Activated CD4-positive, alpha-beta T cell treated with anti-CD3 and anti-CD28 coated beads for 36 hours (primary cell): Measurements from ENCODE around the gene ABI3BP. TPM values are rescaled to one million over a fixed set of nuclear protein-coding genes. Genes with fewer than 3 reads are reported as not detected.

Source experiments
- ATAC-seq: fragments of 200-7000 bp; cut with Tn5 transposase; one replicate; pipeline ENCODE4 v1.10.0; 2021; ENCODE audit warnings: mild to moderate bottlenecking, moderate library complexity
- CTCF ChIA-PET: fragments of 350-600 bp; sonication (Branson Sonifier 250); formaldehyde crosslinking; loops from one replicate; lab custom pipeline; 2021; ENCODE audit warnings: antibody characterized with exemption; lab: Charles Lee
- POLR2A ChIA-PET: fragments of 350-600 bp; sonication (Branson Sonifier 250); formaldehyde crosslinking; loops from one replicate; lab custom pipeline; 2021; ENCODE audit warnings: antibody characterized with exemption, inconsistent platforms; lab: Charles Lee
- DNase-seq: peaks from one replicate; pipeline ENCODE4 v3.0.0-alpha.2; 2020
- H3K27ac Mint-ChIP-seq: one replicate; pipeline ENCODE4 v1.8.0; 2021; ENCODE audit warnings: mixed read lengths
- H3K27me3 Mint-ChIP-seq: one replicate; pipeline ENCODE4 v1.8.0; 2021; ENCODE audit warnings: mixed read lengths
- H3K36me3 Mint-ChIP-seq: one replicate; pipeline ENCODE4 v1.8.0; 2021; ENCODE audit warnings: low read depth, mixed read lengths
- H3K4me1 Mint-ChIP-seq: one replicate; pipeline ENCODE4 v1.8.0; 2021; ENCODE audit warnings: mixed read lengths
- H3K4me3 Mint-ChIP-seq: one replicate; pipeline ENCODE4 v1.8.0; 2021; ENCODE audit warnings: mild to moderate bottlenecking, moderate library complexity, mixed read lengths
- H3K9me3 Mint-ChIP-seq: one replicate; pipeline ENCODE4 v1.8.0; 2021; ENCODE audit warnings: low read depth, mixed read lengths
- intact Hi-C, 2 experiments: fragments of 100-400 bp; cut with DNase I in 1 of 2; cut with micrococcal nuclease in 1 of 2; formaldehyde crosslinking; loops; one replicate each; pipeline versions ENCODE4 v1.14.2 to v1.15.1; 2022 to 2024; cut with DNase I, micrococcal nuclease
- total RNA-seq, 2 experiments: library from RNA; stranded (reverse); gene quantifications; one replicate each; pipeline ENCODE4 v1.2.3, GENCODE V29; 2021

The ABI3BP gene
- total RNA-seq, 2 experiments from 2014 or later = not detected

DNA sequence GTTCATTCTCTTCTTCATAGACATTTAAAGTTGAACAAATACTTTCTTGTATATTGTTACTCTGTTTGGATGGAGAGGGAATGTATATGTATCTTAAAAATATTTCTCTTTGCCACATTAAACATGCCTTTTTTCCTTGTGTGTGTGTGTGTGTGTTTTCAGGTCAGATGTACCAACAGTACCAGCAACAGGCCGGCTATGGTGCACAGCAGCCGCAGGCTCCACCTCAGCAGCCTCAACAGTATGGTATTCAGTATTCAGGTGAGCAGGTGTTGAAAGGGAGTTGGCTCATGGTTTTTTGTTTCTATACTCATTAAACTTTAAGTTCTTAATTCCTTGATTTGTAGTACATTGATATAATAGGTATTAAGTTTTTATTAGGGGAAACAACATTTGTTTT lies 248.6 kb downstream of the ABI3BP start:
- CTCF ChIA-PET = interaction anchor here (1.4 kb wide), 1 partner anchor 282 kb away, joined by 7 read pairs; no protein-coding TSS in a partner anchor
- Mint-ChIP-seq H3K36me3 (peaks cover 44% of the 10 kb centered on the region), H3K4me1 (peaks cover 4% of the 10 kb centered on the region)

DNA sequence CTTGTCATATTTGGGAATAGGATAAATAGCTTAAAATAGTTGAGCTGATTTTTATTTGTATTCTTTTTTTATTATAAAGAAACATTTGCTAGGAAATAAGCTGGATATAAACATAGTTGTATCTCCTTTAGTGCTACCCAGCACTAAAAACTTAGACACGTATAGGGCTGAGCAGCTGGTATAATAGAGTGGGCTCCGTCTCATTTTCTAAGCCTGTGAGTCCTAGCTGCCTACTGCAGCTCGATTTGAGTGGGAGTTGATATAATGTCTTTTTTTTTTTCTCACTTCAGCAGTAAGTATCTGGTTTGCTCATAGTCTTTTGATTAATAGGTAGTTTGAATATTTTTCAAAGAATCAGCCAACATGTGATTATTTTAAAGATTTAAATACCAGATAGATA lies 249.7 kb downstream of the ABI3BP start:
- no peak for DNase-seq
- intact Hi-C loops = no loop called here
- H3K9me3 Mint-ChIP-seq = no peaks in the 10 kb centered on the region
- H3K36me3 Mint-ChIP-seq = peaks cover 43% of the 10 kb centered on the region
- ChIA-PET POLR2A (interaction anchor here (0.6 kb wide), 1 partner anchor 475 kb away, joined by 3 read pairs; no protein-coding TSS in a partner anchor), CTCF (interaction anchor here (0.6 to 1.3 kb wide), 3 partner anchors 28 to 408 kb away, joined by 3 to 4 read pairs (median 4); no protein-coding TSS in a partner anchor)
- peaks cover 4% of the 10 kb centered on the region for H3K4me1 Mint-ChIP-seq
- no peaks in the 10 kb centered on the region for H3K27me3 Mint-ChIP-seq
- H3K4me3 Mint-ChIP-seq = no peak overlapping the region
- no peak overlapping the region for H3K27ac Mint-ChIP-seq
- ATAC-seq = no peak

More for the DNA sequence above, 248.6 kb downstream of the ABI3BP start:
- POLR2A ChIA-PET = no interaction called here
- intact Hi-C loops = no loop called here
- Mint-ChIP-seq H3K27ac (no peak overlapping the region), H3K4me3 (no peak overlapping the region), H3K9me3 (no peaks in the 10 kb centered on the region), H3K27me3 (no peaks in the 10 kb centered on the region)
- no peak for DNase-seq
- ATAC-seq = no peak

DNA sequence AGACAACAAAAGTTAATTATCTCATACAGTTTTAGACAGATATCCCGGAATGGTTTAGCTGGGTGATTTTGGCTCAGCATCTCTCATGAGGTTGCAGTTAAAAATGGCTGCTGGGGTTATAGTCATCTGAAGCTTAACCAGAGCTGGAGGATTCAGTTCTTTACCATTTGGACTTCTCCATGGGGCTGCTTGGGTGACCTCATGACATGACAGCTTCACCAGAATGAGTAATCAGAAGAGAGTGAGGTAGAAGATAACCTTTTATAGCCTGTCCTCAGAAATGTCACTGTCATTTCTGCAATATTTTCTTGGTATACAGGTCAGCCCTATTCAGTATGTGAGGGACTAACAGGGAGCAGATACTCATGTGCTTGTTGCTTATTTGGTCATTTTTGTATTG lies 253.0 kb downstream of the ABI3BP start:
- H3K4me3 Mint-ChIP-seq = no peak overlapping the region
- intact Hi-C loops = no loop called here
- no peak overlapping the region for H3K27ac Mint-ChIP-seq
- peaks cover 40% of the 10 kb centered on the region for H3K36me3 Mint-ChIP-seq
- ChIA-PET CTCF (interaction anchor here (1.0 to 1.1 kb wide), 2 partner anchors 12 to 26 kb away, joined by 3 read pairs; no protein-coding TSS in a partner anchor), POLR2A (interaction anchor here (1.4 kb wide), 1 partner anchor 31 kb away, joined by 4 read pairs; the partner anchor contains the start of gene TFG)
- no peaks in the 10 kb centered on the region for H3K9me3 Mint-ChIP-seq
- peak; percentile 39 for DNase-seq
- H3K4me1 Mint-ChIP-seq = peaks cover 4% of the 10 kb centered on the region
- H3K27me3 Mint-ChIP-seq = no peaks in the 10 kb centered on the region
- peak; percentile 97 for ATAC-seq

DNA sequence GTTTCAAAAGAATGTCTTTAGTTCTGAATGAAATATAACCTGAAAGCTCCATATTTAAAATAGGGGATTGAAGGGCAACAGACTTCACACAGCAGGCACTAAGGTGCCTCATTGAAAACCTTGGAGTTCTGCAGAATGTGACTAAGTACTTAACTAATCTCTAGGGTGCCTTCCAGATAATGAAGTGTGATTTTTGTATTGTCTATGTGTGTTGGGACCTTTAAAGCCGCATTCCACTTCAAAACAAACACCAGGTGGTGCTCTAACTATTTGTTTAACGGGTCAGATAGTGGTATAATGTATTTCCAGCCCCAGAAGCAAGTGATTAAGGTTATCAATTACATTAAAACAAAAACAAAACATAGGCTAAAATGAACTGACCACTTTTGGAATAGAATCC lies 255.9 kb downstream of the ABI3BP start:
- POLR2A ChIA-PET = no interaction called here
- H3K36me3 Mint-ChIP-seq = peaks cover 43% of the 10 kb centered on the region
- CTCF ChIA-PET = interaction anchor here (0.6 to 1.5 kb wide), 3 partner anchors 24 to 644 kb away, joined by 3 to 6 read pairs (median 5); no protein-coding TSS in a partner anchor
- H3K27ac Mint-ChIP-seq = no peak overlapping the region
- intact Hi-C loops = loop anchor here in 1 of 2 experiments (2.0 to 10.0 kb wide), 2 partner anchors 59 to 897 kb away; no protein-coding TSS in a partner anchor
- H3K27me3 Mint-ChIP-seq = no peaks in the 10 kb centered on the region
- ATAC-seq (no peak), DNase-seq (no peak)
- no peaks in the 10 kb centered on the region for H3K9me3 Mint-ChIP-seq
- peaks cover 8% of the 10 kb centered on the region for H3K4me1 Mint-ChIP-seq
- no peak overlapping the region for H3K4me3 Mint-ChIP-seq

- no peaks in the 10 kb centered on the region for H3K9me3 Mint-ChIP-seq
- POLR2A ChIA-PET = no interaction called here
- H3K27ac Mint-ChIP-seq = no peak overlapping the region
- no peaks in the 10 kb centered on the region for H3K27me3 Mint-ChIP-seq
- H3K36me3 Mint-ChIP-seq = peaks cover 45% of the 10 kb centered on the region
- DNase-seq = no peak
- no peak overlapping the region for H3K4me3 Mint-ChIP-seq
- CTCF ChIA-PET = interaction anchor here (1.5 kb wide), 1 partner anchor 141 kb away, joined by 3 read pairs; no protein-coding TSS in a partner anchor
- peaks cover 4% of the 10 kb centered on the region for H3K4me1 Mint-ChIP-seq
- intact Hi-C loops = loop anchor here in 1 of 2 experiments (2.0 to 10.0 kb wide), 2 partner anchors 16 to 902 kb away; no protein-coding TSS in a partner anchor
- no peak for ATAC-seq
Measured at GRCh38 chr3:100732435-100732834, 260.8 kb downstream of the ABI3BP start.

DNA sequence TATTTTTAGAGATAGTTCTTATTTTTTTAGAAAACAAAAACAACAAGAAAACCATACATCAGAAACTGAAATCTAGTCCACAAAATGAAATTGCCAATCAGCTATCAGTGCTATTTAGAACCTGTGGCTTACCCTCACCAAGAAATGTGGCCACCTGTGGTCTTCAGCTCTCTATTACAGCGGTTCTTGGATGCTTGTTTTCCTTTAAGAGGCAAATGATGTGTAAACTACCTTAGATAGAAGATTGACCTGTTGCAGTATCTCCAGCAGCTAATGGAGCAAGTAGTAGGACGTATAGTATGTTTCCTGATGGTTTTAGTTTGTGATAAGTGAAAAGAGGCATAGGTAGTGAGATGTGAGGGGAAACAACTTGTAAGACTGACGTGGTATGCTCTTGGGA lies 262.7 kb downstream of the ABI3BP start:
- Mint-ChIP-seq H3K27ac (no peak overlapping the region), H3K4me1 (peaks cover 16% of the 10 kb centered on the region), H3K9me3 (no peaks in the 10 kb centered on the region), H3K36me3 (peaks cover 47% of the 10 kb centered on the region), H3K4me3 (no peak overlapping the region), H3K27me3 (no peaks in the 10 kb centered on the region)
- intact Hi-C loops = loop anchor here in 1 of 2 experiments (10.0 kb wide), 1 partner anchor 904 kb away; no protein-coding TSS in a partner anchor
- ATAC-seq (no peak), DNase-seq (no peak)
- ChIA-PET POLR2A (no interaction called here), CTCF (no interaction called here)

GRCh38 chr3:100726706-100727105 lies 266.5 kb downstream of the ABI3BP start:
- no peak for DNase-seq
- intact Hi-C loops = no loop called here
- peaks cover 12% of the 10 kb centered on the region for H3K4me1 Mint-ChIP-seq
- ChIA-PET POLR2A (no interaction called here), CTCF (no interaction called here)
- no peak overlapping the region for H3K4me3 Mint-ChIP-seq
- no peaks in the 10 kb centered on the region for H3K27me3 Mint-ChIP-seq
- H3K27ac Mint-ChIP-seq = no peak overlapping the region
- H3K36me3 Mint-ChIP-seq = peaks cover 49% of the 10 kb centered on the region
- ATAC-seq = no peak
- H3K9me3 Mint-ChIP-seq = no peaks in the 10 kb centered on the region

DNA sequence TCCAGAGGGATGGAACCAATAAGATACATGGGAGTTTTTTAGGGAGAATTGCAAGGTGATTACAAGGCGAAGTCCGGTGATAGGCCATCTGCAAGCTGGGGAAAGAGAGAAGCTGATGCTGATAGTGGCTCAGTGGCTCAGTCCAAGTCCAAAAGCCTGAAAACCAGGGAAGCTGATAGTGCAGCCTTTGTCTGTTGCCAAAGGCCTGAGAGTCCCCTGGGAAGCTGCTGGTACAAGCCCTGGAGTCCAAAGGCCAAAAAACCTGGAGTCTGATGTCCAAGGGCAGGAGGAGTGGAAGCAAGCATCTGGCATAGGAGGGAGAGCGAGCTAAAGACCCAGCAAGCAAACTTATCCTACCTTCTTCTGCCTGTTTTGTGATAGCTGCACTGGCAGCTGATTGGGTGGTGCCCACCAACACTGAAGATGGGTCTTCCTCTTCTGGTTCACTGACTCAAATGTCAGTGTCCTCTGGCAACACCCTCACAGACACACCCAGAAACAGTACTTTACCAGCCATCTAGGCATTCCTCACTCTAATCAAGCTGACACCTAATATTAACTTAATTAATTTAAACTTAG lies 267.2 kb downstream of the ABI3BP start:
- H3K36me3 Mint-ChIP-seq = peaks cover 52% of the 10 kb centered on the region
- H3K4me3 Mint-ChIP-seq = no peak overlapping the region
- POLR2A ChIA-PET = interaction anchor here (0.6 kb wide), 1 partner anchor 844 kb away, joined by 4 read pairs; no protein-coding TSS in a partner anchor
- no peak overlapping the region for H3K27ac Mint-ChIP-seq
- CTCF ChIA-PET = no interaction called here
- peaks cover 12% of the 10 kb centered on the region for H3K4me1 Mint-ChIP-seq
- H3K9me3 Mint-ChIP-seq = no peaks in the 10 kb centered on the region
- DNase-seq (no peak), ATAC-seq (no peak)
- intact Hi-C loops = no loop called here
- H3K27me3 Mint-ChIP-seq = no peaks in the 10 kb centered on the region

DNA sequence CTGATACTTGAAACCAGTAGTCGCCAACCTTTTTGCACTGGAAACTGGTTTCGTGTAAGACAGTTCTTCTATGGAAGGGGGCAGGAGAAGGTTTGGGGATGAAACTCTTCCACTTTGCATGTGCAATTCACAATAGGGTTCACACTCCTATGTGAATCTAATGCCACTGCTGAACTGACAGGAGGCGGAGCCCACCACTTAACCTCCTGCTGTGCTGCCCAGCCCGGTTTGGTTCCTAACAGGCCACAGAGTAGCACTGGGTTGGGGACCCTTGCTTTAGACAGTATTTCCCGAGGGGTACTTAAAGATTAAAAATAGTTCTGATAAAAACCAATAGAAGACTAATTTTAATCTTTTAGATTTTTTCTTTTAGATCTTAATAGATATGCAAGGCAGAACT lies 272.8 kb downstream of the ABI3BP start:
- Mint-ChIP-seq H3K4me3 (no peak overlapping the region), H3K9me3 (no peaks in the 10 kb centered on the region), H3K36me3 (peaks cover 64% of the 10 kb centered on the region), H3K4me1 (peaks cover 19% of the 10 kb centered on the region), H3K27me3 (no peaks in the 10 kb centered on the region), H3K27ac (no peak overlapping the region)
- DNase-seq (no peak), ATAC-seq (no peak)
- ChIA-PET POLR2A (no interaction called here), CTCF (no interaction called here)
- intact Hi-C loops = no loop called here

DNA sequence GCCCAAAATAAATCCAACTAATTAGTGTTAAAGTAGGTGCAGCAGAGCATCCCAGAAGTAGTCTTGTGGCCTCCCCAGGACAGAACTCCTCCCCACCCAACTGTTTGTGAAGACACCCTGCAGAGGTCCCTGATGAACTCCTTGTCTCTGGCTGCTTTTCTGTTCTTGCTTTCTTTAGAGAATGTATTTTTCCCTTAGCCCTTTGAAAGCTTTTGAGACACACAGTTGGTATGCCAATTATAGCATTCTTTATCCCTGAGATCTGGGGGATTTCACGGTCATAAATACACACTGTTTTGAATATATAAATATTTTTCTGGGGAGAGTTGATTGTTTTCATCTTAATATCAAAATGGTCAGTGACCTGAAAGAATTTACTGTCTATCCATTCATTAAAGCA lies 274.1 kb downstream of the ABI3BP start:
- H3K36me3 Mint-ChIP-seq = peaks cover 73% of the 10 kb centered on the region

GRCh38 chr3:100717637-100718487 lies 275.4 kb downstream of the ABI3BP start:
- no peak overlapping the region for H3K27ac Mint-ChIP-seq
- ChIA-PET POLR2A (no interaction called here), CTCF (interaction anchor here (1.0 kb wide), 1 partner anchor 45 kb away, joined by 3 read pairs; no protein-coding TSS in a partner anchor)

More for the DNA sequence above, 274.1 kb downstream of the ABI3BP start:
- ChIA-PET POLR2A (interaction anchor here (0.5 kb wide), 1 partner anchor 9 kb away, joined by 9 read pairs; no protein-coding TSS in a partner anchor), CTCF (interaction anchor here (1.0 kb wide), 1 partner anchor 47 kb away, joined by 3 read pairs; no protein-coding TSS in a partner anchor)
- Mint-ChIP-seq H3K27ac (no peak overlapping the region), H3K27me3 (no peaks in the 10 kb centered on the region), H3K4me1 (peaks cover 26% of the 10 kb centered on the region), H3K9me3 (no peaks in the 10 kb centered on the region), H3K4me3 (no peak overlapping the region)
- DNase-seq = no peak
- no peak for ATAC-seq
- intact Hi-C loops = no loop called here

More at GRCh38 chr3:100717637-100718487, 275.4 kb downstream of the ABI3BP start:
- no peak for ATAC-seq
- DNase-seq = no peak
- Mint-ChIP-seq H3K9me3 (no peaks in the 10 kb centered on the region), H3K4me1 (peaks cover 35% of the 10 kb centered on the region), H3K4me3 (no peak overlapping the region), H3K36me3 (peaks cover 76% of the 10 kb centered on the region), H3K27me3 (no peaks in the 10 kb centered on the region)
- intact Hi-C loops = loop anchor here in 1 of 2 experiments (2.0 kb wide), 1 partner anchor 15 kb away; no protein-coding TSS in a partner anchor
